HEK293T (cell line): Measurements from ENCODE around the gene MYOZ3.

ENCODE experiments used
- ELF4 ChIP-seq: fragments of 450-650 bp; IDR thresholded peaks from 2 replicates; pipeline ENCODE4 v1.6.1; 2017; ENCODE audit warnings: antibody characterized with exemption
- FOXA1 ChIP-seq: fragments of 450-650 bp; IDR thresholded peaks from 2 replicates; pipeline ENCODE4 v1.6.1; 2016; ENCODE audit warnings: mild to moderate bottlenecking
- FOXK2 ChIP-seq: fragments of 450-650 bp; IDR thresholded peaks from 2 replicates; pipeline ENCODE4 v1.6.1; 2016; ENCODE audit warnings: mild to moderate bottlenecking
- FOXM1 ChIP-seq: fragments of 450-650 bp; IDR thresholded peaks from 2 replicates; pipeline ENCODE4 v1.6.1; 2017; ENCODE audit warnings: mild to moderate bottlenecking, borderline replicate concordance
- HDGF ChIP-seq: fragments of 450-650 bp; IDR thresholded peaks from 2 replicates; pipeline ENCODE4 v1.6.1; 2017; ENCODE audit warnings: antibody characterized with exemption, borderline replicate concordance
- L3MBTL2 ChIP-seq: fragments of 450-650 bp; conservative IDR thresholded peaks from 2 replicates; pipeline ENCODE4 v1.6.1; 2016; ENCODE audit warnings: mild to moderate bottlenecking
- SUZ12 ChIP-seq: fragments of 450-650 bp; IDR thresholded peaks from 2 replicates; pipeline ENCODE4 v1.6.1; 2016; ENCODE audit warnings: mild to moderate bottlenecking
- ZNF384 ChIP-seq: fragments of 450-650 bp; IDR thresholded peaks from 2 replicates; pipeline ENCODE4 v1.6.1; 2016

DNA sequence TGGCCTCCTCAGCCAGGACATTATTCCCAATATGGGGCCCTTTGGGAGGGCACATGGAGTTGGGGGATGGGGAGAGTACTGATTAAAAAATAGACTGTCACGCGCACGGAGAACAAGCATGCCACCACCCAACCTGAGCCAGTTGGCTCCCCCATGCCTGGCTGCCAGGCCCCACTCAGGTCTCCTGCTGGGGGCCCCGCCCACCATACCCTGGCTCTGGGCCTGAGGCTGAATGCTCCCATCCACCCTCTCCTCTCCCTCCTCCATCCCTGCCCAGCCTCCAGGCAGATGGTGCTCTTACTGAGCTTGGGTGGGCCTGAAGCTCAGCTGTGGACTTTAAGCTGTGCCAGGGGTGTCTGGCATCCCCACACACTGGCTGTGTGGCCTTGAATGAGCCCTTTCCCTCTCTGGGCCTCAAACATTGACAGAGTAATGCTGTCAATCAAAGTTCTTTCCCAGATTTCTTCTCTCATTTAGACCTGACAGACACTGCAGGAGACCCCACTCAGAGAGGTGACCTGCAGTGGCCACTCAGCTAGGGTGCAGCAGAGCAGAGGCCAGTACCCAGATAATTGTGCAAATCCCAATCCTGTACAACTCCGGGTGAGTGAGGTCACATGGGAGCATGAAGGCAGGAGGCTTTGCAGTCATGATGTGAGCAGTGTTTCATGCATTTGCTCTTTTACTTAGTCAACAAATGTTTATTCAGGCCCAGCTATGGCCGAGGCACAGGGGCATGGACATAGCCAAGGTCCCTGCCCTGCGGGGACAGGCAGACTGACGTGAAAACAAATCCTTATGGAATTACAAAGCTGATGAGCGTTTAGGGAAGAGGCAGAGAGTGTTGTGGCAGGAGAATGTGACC lies 30.4 kb upstream of the MYOZ3 start:
- TF ChIP-seq ZNF384 (no peak), HDGF (no peak), SUZ12 (no peak), FOXM1 (no peak), FOXK2 (no peak), ELF4 (no peak), FOXA1 (no peak), L3MBTL2 (no peak)
